ENCODE measurements around the gene UGP2.
"Not testable (repeated sequence)": the region's sequence is repeated elsewhere in the genome, so short reads cannot be mapped to it uniquely, and the experiment has no call there.

GRCh38 chr2:63847571-63847970 lies 5.9 kb downstream of the UGP2 start:
- not testable (repeated sequence) for TF ChIP-seq CTCF, POLR2A, POLR2AphosphoS5 (IDR thresholded peaks at IDR 0.05)
